ENCODE data around the gene PPP3R1. TPM values are rescaled to one million over a fixed set of nuclear protein-coding genes. Genes with fewer than 3 reads are reported as not detected.

Gene PPP3R1
- polyA plus RNA-seq, 1 donor = 47.3 TPM

DNA sequence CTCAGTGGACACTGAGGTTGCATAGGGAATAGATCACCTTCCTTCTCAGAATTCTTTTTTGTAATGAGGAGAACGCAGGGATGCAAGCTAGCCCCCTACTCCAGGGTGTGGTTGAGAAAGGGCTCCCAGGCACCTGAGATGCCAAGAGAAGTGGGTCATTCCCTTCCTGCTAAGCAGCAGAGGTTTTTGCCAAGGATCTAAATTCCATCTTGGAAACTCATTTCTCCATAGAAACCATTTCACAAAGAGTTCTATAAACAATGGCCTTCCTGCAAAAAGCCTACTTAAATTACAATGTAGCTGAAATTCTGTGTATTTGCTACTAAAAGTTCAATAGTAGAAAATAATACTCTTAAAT lies 3.7 kb upstream of the PPP3R1 start:
- DNase-seq = no peak

- peak; percentile 35 for DNase-seq
These were observed 1.1 kb upstream of the PPP3R1 start for GRCh38 chr2:68253219-68254068.

DNA sequence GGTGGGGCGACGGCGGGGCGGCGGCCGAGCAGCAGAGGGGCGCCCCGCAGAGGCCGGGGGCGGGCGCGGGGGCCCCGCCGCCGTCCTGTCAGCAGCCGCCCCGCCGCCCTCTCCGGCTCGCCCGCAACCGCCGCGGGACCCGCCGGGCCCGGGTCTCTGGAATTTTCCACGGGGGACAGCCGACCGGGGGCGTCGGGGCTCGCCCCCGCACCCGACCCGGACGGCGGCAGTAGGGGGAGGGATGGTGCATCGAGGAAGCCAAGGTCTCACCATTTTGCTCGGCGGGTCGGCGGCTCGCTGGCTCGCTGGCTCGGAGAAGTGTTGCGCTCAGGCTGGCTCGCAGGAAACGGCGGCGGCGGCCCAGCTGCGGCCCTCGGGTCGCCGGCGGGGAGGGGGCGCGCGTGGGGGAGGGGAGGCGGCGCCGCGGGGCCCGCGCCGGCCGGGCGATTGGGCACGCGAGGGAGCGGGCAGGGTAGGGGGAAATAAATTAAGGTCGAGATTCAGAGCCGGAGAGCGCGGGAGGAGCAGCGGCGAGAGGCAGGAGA lies 405 bp downstream of the PPP3R1 start:
- DNase-seq = peak; percentile 25

GRCh38 chr2:68251187-68251854 lies 1.0 kb downstream of the PPP3R1 start:
- peak; percentile 71 for DNase-seq

DNA sequence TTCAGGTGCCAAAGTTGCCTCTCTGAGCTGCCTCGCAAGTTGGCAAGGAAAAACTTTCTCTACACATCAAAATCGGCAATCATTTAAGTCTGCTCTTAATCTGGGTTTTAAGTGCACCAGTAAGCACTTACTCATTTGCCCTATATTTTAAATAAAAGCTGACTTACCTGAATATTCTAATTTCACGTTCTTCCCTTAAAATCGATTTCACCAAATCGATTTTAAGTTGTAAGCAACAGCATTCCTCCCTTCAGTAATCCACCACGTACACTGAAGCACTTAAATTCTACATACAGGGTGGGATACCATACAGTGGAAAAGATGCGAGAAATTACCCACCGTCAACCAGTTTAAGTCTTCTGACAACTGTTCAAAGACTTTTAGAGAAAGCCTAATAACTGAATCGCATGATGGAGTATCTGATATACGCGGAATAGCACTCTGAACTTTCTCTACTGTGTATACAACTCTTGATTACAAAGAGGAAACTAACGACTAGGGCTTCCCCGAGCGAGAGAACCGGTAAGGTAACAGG lies 1.6 kb downstream of the PPP3R1 start:
- DNase-seq = peak; percentile 3

- DNase-seq = peak; percentile 4
These were observed 2.1 kb downstream of the PPP3R1 start for GRCh38 chr2:68250196-68250595.

- DNase-seq = no peak
These were observed 3.5 kb downstream of the PPP3R1 start for GRCh38 chr2:68248806-68249205.

DNA sequence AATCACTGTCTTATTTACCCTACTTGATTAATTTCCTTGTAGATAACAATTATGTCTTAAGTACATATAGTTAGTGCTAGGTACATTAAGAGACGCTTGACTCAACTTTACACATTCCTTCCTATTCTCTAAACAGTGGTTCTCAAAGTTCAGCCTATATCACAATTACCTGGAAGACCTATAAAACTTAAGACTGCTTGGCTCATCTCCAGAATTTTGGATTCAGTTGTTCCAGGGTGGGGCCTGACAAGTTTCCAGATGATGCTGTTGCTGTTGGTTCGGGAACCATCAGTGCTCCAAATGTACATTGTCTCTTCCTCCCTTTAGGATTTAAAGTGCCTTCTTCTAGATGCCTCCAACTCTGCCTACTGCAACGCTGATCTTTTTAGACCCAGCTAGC lies 4.0 kb downstream of the PPP3R1 start:
- no peak for DNase-seq

- no peak for DNase-seq
These were observed 5.9 kb downstream of the PPP3R1 start for GRCh38 chr2:68246396-68246795.

GRCh38 chr2:68245672-68246071 lies 6.7 kb downstream of the PPP3R1 start:
- DNase-seq = no peak

DNA sequence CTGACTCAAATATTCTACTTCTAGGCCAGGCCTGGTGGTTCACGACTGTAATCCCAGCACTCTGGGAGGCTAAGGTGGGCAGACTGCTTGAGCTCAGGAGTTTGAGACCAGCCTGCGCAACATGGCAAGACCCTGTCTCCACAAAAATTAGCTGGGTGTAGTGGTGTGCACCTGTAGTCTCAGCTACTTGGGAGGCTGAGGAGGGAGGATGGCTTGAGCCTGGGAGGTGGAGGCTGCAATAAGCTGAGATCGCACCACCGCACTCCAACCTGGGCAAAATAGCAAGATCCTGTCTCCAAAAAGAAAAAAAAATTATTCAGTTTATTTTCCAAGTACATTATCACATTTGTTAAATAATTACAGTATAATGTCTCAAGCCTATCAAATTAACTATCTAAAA lies 7.3 kb downstream of the PPP3R1 start:
- DNase-seq = no peak

GRCh38 chr2:68244456-68244855 lies 7.9 kb downstream of the PPP3R1 start:
- no peak for DNase-seq

- no peak for DNase-seq
These were observed 10.6 kb downstream of the PPP3R1 start for GRCh38 chr2:68241732-68242131.

DNA sequence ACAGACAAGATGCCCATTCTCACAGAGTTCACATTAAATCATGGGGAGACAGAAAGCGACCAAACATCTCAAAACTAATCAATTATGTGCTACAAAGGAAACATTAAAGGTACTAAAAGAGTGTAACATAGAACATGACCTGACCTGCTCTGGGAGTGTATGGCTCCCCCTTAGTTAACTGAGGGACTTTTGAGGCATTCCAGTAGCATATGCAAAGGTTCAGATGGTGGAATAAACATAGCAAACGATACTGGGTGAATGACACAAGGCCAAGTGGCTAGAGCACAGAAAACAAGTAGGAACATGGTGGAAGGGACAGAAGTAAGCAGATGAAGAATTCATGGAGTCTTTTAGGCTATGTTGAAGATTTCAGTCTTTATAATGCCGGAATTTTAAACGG lies 11.9 kb downstream of the PPP3R1 start:
- DNase-seq = no peak

- no peak for DNase-seq
These were observed 13.1 kb downstream of the PPP3R1 start for GRCh38 chr2:68238955-68239822.

DNA sequence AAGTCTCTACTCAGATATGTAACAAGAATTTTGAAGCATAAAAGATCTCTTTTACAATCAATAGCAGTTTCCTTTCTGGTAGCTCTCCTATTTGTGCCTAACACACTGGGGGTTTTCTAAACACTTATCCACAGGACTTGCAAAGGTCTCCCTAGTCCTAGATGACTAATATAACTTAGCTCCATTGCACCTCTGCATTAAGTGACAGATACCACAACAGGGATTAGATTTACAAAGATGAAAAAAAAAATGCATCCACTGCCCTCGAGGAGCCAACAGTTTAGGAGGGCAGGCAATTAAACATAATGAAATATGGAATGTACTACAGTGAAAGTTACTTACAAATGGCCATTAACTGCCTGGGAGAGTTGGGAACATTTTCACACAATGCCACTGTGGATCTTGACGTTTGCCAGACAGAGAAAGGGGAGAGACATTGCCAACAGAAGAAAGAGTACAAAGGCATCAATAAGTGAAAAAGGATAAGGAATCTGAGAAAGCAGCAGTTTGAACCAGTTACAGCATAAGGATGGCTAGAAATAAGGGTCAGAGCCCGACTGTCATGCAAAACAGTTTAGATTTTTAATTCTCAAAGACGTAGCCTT lies 14.3 kb downstream of the PPP3R1 start:
- no peak for DNase-seq

DNA sequence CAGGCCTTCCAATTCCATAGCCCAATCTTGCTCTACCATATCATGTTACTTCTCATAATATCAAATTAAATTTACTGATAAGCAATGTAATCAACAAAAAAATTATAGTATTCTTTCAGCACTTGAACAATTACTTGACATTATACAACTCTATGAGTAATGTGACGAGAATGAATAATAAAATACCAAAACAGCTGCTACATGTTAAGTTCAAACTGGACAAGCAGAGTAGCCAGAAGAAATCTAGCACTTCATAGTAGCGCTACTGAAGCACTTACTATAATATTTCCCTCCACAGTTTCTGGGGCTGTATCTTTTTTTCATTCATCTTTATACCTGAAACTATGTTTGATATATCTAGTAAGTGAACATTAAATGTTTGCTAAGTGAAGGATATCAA lies 14.9 kb downstream of the PPP3R1 start:
- no peak for DNase-seq

- DNase-seq = no peak
These were observed 15.5 kb downstream of the PPP3R1 start for GRCh38 chr2:68236876-68237275.

- DNase-seq = no peak
These were observed 16.1 kb downstream of the PPP3R1 start for GRCh38 chr2:68236103-68236734.

DNA sequence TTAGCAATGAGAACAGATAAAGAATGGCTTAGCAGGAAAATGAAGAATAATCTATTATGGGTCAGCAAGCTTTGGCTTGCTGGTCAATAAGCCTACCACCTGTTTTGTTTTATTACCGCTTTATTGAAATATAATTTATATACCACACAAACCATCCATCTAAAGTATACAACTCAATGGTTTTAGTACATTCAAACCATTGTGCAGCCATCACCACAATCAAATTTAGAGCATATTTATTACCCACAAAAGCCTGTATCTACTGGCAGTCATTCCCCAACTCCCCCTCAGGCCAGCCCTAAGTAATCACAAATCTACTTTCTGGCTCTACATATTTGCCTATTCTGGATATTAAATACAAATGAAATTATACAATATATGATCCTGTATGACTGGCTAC lies 17.2 kb downstream of the PPP3R1 start:
- DNase-seq = no peak

GRCh38 chr2:68234405-68234804 lies 17.9 kb downstream of the PPP3R1 start:
- no peak for DNase-seq

- no peak for DNase-seq
These were observed 21.3 kb downstream of the PPP3R1 start for GRCh38 chr2:68231061-68231372.
